PC-9 (cell line): ENCODE data around the gene REV1. TPM values are rescaled to one million over a fixed set of nuclear protein-coding genes. Genes with fewer than 3 reads are reported as not detected.

ENCODE experiments used
- BruUV-seq: library from RNA; stranded (reverse); fragments of 400-500 nt; replicated peaks from 2 replicates; lab custom pipeline; 2021; lab: Mats Ljungman, UMichigan
- CTCF ChIA-PET: fragments of 300-600 bp; sonication (Branson Sonifier 250); formaldehyde crosslinking; loops from one replicate; lab custom pipeline; 2022; ENCODE audit warnings: antibody characterized with exemption; lab: Charles Lee
- POLR2A ChIA-PET: fragments of 300-600 bp; sonication (Branson Sonifier 250); formaldehyde crosslinking; loops from one replicate; lab custom pipeline; 2022; ENCODE audit warnings: antibody characterized with exemption; ENCODE audit not compliant: unreplicated experiment; lab: Charles Lee
- DNase-seq, 2 experiments: peaks; one replicate each; pipeline versions ENCODE4 v3.0.0 to v3.0.0-alpha.2; 2015 to 2022; ENCODE audit warnings: mixed read lengths in 1 of 2
- H2AFZ ChIP-seq: fragments of 200-600 bp; sonication (generic); 2 replicates; pipeline ENCODE4 v1.8.1; 2017; ENCODE audit warnings: antibody characterized with exemption
- H3F3A ChIP-seq: fragments of 200-600 bp; sonication (generic); 2 replicates; pipeline ENCODE4 v1.8.1; 2017; ENCODE audit warnings: antibody characterized with exemption, mild to moderate bottlenecking, low read depth; ENCODE audit not compliant: insufficient read depth
- H3K27ac ChIP-seq: fragments of 200-600 bp; sonication (generic); 2 replicates; pipeline ENCODE4 v1.6.1; 2016; ENCODE audit warnings: mixed run types
- H3K27me3 ChIP-seq: fragments of 200-600 bp; sonication (generic); 2 replicates; pipeline ENCODE4 v1.6.1; 2016; ENCODE audit warnings: low read depth, mixed run types; ENCODE audit not compliant: insufficient read depth
- H3K36me3 ChIP-seq: fragments of 200-600 bp; sonication (generic); 2 replicates; pipeline ENCODE4 v1.6.1; 2016; ENCODE audit warnings: low read depth, mixed run types
- H3K4me1 ChIP-seq: fragments of 200-600 bp; sonication (generic); replicated peaks from 2 replicates; pipeline ENCODE4 v1.6.1; 2016; ENCODE audit warnings: mixed run types; ENCODE audit not compliant: insufficient read depth
- H3K4me2 ChIP-seq: fragments of 200-600 bp; sonication (generic); 2 replicates; pipeline ENCODE4 v1.6.1; 2017; ENCODE audit warnings: mixed run types
- H3K4me3 ChIP-seq: fragments of 200-600 bp; sonication (generic); 2 replicates; pipeline ENCODE4 v1.6.1; 2016; ENCODE audit warnings: mixed run types
- H3K79me2 ChIP-seq: fragments of 200-600 bp; sonication (generic); 2 replicates; pipeline ENCODE4 v1.6.1; 2017; ENCODE audit warnings: low read depth, mixed run types
- H3K9me2 ChIP-seq: fragments of 200-600 bp; sonication (generic); 2 replicates; pipeline ENCODE4 v1.8.1; 2017; ENCODE audit warnings: mild to moderate bottlenecking; ENCODE audit not compliant: insufficient read depth
- H3K9me3 ChIP-seq: fragments of 200-600 bp; sonication (generic); 2 replicates; pipeline ENCODE4 v1.8.1; 2016; ENCODE audit warnings: low read depth; ENCODE audit not compliant: insufficient read depth
- H4K20me1 ChIP-seq: fragments of 200-600 bp; sonication (generic); 2 replicates; pipeline ENCODE4 v1.8.1; 2017; ENCODE audit not compliant: insufficient read depth
- CTCF ChIP-seq: fragments of 200-600 bp; sonication (generic); conservative IDR thresholded peaks from 2 replicates; pipeline ENCODE4 v1.6.1; 2017; ENCODE audit warnings: mixed run types, antibody characterized with exemption, mild to moderate bottlenecking, moderate library complexity
- EZH2 ChIP-seq: fragments of 200-600 bp; sonication (generic); IDR thresholded peaks from 2 replicates; pipeline ENCODE4 v1.8.0; 2017; ENCODE audit warnings: antibody characterized with exemption, low read depth
- intact Hi-C: fragments of 100-400 bp; cut with micrococcal nuclease; formaldehyde crosslinking; loops from one replicate; pipeline ENCODE4 v1.10.0; 2022; ENCODE audit not compliant: unreplicated experiment
- total RNA-seq: library from RNA; stranded (reverse); gene quantifications from 2 replicates; pipeline ENCODE4 v1.2.3, GENCODE V29; 2021

REV1 gene
- total RNA-seq, 1 experiment from 2014 or later: 50.5 TPM

- BruUV-seq: no TSS peak
- CTCF ChIA-PET: no interaction called here
These were observed 24.5 kb upstream of the REV1 start for GRCh38 chr2:99514357-99514756.

DNA sequence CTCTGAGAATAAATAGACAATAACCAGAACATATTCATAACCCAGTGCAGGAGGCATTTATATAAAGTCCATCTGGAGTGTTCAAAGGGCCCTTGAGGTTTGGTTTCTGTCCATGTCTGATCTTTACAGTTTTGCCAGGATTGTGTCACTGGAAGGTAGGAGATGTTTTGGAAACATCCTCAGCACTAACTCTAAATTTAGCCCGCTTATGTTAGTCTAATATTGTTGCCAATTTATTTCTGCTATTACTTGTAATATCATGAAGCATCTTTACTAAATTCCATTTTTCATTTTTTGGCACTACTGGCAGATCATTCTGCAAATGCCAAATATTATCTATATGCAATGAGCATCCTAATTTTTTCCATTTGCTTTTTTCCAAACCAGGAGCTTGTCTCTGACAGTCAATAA lies 22.4 kb upstream of the REV1 start:
- Histone ChIP-seq H3K27me3 (peaks cover 37% of the 10 kb centered on the region), H3K4me3 (no peak overlapping the region), H3K79me2 (no peaks in the 10 kb centered on the region), H3F3A (no peaks in the 10 kb centered on the region), H3K9me2 (no peaks in the 10 kb centered on the region), H3K9me3 (no peaks in the 10 kb centered on the region), H2AFZ (no peak overlapping the region), H3K36me3 (no peaks in the 10 kb centered on the region), H3K4me1 (no peaks in the 10 kb centered on the region), H4K20me1 (no peaks in the 10 kb centered on the region), H3K4me2 (no peak overlapping the region), H3K27ac (no peak overlapping the region)
- POLR2A ChIA-PET: no interaction called here
- CTCF ChIA-PET: interaction anchor here (0.6 kb wide), 1 partner anchor 101 kb away, joined by 3 read pairs; no protein-coding TSS in a partner anchor
- no TSS peak for BruUV-seq
- DNase-seq: no peak
- TF ChIP-seq CTCF (no peak), EZH2 (no peak)
- intact Hi-C loops: no loop called here

More at GRCh38 chr2:99514357-99514756, 24.5 kb upstream of the REV1 start:
- no peaks in the 10 kb centered on the region for H4K20me1 ChIP-seq
- H2AFZ ChIP-seq: no peak overlapping the region
- no peak for TF ChIP-seq CTCF
- no peak for TF ChIP-seq EZH2
- H3K79me2 ChIP-seq: no peaks in the 10 kb centered on the region
- DNase-seq: no peak
- intact Hi-C loops: no loop called here
- H3K4me2 ChIP-seq: no peak overlapping the region
- H3K4me3 ChIP-seq: no peak overlapping the region
- peaks cover 59% of the 10 kb centered on the region for H3K27me3 ChIP-seq
- H3K36me3 ChIP-seq: no peaks in the 10 kb centered on the region
- H3F3A ChIP-seq: no peaks in the 10 kb centered on the region
- H3K27ac ChIP-seq: no peak overlapping the region
- no peaks in the 10 kb centered on the region for H3K4me1 ChIP-seq
- POLR2A ChIA-PET: no interaction called here
- H3K9me3 ChIP-seq: no peaks in the 10 kb centered on the region
- no peaks in the 10 kb centered on the region for H3K9me2 ChIP-seq

- no peak for DNase-seq
- TF ChIP-seq EZH2: no peak
- no peak for TF ChIP-seq CTCF
- CTCF ChIA-PET: interaction anchor here (0.7 kb wide), 1 partner anchor 58 kb away, joined by 4 read pairs; no protein-coding TSS in a partner anchor
- Histone ChIP-seq H3K4me2 (no peak overlapping the region), H3K9me2 (no peaks in the 10 kb centered on the region), H3K4me3 (no peak overlapping the region), H4K20me1 (no peaks in the 10 kb centered on the region), H3K9me3 (no peaks in the 10 kb centered on the region; the same call in 1 of the 2 replicates), H3K4me1 (no peaks in the 10 kb centered on the region; the same call in 1 of the 2 replicates), H3F3A (0 out of 2 replicates have a peak, but pooled peaks cover 1% of the 10 kb centered on the region), H2AFZ (no peak overlapping the region), H3K79me2 (no peaks in the 10 kb centered on the region), H3K36me3 (no peaks in the 10 kb centered on the region), H3K27me3 (peaks cover 14% of the 10 kb centered on the region; the same call in 1 of the 2 replicates), H3K27ac (no peak overlapping the region)
- intact Hi-C loops: no loop called here
- POLR2A ChIA-PET: no interaction called here
- no TSS peak for BruUV-seq
These were observed 19.6 kb upstream of the REV1 start for GRCh38 chr2:99509387-99509786.
